LNCAP (cell line): ENCODE results near the gene TMUB1.

Experiments used
- CTCF ChIP-seq: fragments of 450-650 bp; IDR thresholded peaks from 2 replicates; pipeline ENCODE4 v1.5.1; 2017; ENCODE audit warnings: mild to moderate bottlenecking

TMUB1 gene

GRCh38 chr7:151104411-151105235, 21.3 kb upstream of the TMUB1 start:
- no peak for TF ChIP-seq CTCF

GRCh38 chr7:151103973-151104372, 20.7 kb upstream of the TMUB1 start:
- TF ChIP-seq CTCF: no peak

GRCh38 chr7:151102991-151103390, 19.7 kb upstream of the TMUB1 start:
- no peak for TF ChIP-seq CTCF

- no peak for TF ChIP-seq CTCF
Observed at GRCh38 chr7:151101621-151102396, 18.5 kb upstream of the TMUB1 start.

- TF ChIP-seq CTCF: no peak
Observed at GRCh38 chr7:151100921-151101320, 17.6 kb upstream of the TMUB1 start.

- TF ChIP-seq CTCF: no peak
Observed at GRCh38 chr7:151099486-151100211, 16.4 kb upstream of the TMUB1 start.

- no peak for TF ChIP-seq CTCF
Observed at GRCh38 chr7:151095828-151096475, 12.7 kb upstream of the TMUB1 start.
